LoVo (cell line): Measurements from ENCODE around the gene COL5A2.

Experiments used
- DNase-seq: peaks from one replicate; pipeline ENCODE4 v3.0.0-alpha.2; 2016; ENCODE audit warnings: low spot score

COL5A2 gene

DNA sequence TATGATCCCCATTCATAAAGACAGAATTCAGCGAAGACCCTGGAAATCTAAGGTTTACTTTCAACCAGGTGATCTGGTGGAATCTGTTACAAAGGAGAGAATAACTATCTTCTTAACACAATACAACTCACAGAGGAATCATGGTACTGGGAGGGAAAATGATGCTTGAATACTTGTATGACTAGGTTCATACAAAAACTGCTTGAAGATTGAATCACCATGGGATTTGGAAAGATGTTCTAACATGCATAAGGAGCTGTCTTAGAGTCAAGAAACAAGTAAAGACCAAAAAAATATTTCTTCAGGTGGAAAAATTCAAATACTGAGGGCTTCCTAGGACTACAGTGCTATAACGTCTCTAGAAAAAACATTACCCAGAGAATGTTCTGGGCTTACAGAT, 32.2 kb downstream of the COL5A2 start:
- DNase-seq: no peak

DNA sequence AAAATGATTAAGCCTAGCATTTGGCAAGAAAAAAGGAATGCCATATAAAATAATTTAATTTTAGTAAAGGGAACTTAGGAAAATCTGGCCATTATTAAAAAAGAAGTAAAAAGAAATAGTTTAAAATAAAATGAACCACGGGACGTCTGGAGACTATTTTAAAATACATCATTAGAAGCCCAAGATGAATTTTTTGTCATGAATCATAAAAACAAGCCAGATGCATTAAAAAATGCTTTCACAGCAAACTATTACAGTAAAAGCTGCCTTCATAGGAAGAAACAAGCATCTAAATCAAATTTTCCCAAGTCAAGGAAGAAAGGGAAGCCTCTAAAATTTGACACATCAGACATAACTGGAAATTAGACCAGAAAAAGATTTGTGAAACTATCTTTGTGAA, 33.0 kb downstream of the COL5A2 start:
- DNase-seq: no peak

DNA sequence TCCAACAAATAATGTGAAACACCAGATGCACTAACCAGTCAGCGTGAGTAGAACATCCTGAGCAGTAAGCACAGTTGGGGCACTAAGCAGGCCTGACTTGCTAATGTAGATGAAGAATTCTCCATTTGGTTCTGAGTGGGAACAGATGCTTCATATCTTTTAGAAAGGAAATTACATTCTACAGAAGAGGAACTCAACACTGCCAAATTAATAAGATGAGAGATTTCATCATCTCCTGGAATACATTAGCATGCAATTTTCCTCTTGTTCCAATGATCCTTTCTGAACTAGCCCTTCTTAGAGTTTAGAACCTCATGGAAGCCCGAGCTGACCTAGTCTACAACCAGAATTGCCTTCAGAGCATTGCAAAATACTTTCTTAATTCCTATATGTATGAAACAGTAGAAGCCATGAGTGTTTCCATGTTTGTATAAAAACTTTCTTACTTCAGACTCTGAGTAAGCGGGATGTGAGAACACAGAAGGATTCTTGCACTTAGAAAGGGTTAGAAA, 34.8 kb downstream of the COL5A2 start:
- DNase-seq: no peak

DNA sequence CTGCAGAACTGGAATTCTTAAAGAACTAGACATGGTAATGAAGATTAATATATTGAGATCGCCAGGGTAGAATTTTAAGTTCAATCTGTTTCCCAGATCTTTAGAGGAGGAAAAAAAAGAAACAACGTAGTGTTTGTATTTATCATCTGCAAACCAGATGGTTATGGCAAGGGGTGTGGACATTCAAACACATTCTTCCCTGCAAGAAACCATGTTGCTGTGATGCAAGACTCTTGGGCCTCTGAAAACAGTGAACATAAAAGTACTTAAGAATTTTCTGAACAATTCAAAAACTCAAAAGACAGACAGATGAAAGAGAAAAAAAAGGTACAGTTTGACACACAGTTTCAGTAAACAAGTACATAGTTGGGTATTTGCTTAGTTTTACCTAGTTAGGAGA, 35.6 kb downstream of the COL5A2 start:
- no peak for DNase-seq

DNA sequence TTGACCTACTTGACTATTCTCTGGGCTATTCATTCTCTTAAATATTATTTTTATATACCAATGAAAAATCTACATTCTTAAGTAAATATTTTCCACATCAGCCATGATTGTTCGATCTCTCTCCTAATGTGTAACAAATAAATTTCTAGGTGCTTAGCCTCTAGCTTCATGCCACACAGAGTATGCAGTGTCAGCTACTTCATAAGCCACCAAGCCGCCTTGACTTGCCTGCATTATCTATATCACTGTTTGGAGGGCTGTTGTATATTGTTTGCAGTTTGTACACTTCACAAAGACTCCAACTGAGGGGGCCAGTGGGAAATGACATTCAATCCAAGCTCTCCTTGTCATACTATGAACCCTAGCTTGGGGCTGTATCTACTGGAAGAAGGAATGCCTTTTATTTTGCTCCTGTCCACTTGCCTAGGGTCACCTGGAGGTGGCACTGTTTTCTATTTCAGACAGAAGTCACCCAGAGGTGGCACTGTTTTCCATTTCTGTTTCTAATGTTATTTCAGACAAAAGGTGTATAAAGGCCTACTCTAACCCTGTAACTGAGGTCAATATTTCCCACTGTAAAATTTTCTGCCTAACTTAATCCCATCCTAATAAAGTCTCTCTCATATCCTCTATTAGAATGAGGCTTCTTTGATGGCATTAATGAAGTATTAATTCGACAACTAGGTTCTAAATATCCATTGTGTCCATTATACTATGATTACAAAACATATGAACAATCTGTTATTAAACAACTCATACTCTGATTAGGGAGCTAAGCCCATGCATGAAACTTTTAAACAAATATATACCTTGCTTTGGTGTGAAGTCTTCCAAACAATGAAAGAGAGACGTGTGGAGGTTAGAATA, 36.4 kb downstream of the COL5A2 start:
- DNase-seq: peak; percentile 70

DNA sequence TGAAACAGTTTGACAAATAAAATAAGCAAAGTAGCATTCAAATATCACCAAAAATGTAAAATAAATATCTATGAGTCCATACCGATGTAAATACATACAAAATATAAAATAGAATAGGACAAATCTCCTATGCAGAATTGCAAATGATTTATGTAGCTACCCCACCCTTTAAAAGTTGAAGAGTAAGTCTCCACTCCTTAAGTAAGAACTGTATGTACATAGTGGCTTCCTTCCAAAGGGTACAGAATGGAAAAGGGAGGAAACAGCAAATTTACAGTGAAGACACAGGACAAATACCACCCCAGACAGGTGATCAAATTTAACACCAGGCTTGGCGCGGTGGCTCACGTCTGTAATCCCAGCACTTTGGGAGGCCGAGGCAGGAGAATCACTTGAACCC, 40.8 kb downstream of the COL5A2 start:
- no peak for DNase-seq

DNA sequence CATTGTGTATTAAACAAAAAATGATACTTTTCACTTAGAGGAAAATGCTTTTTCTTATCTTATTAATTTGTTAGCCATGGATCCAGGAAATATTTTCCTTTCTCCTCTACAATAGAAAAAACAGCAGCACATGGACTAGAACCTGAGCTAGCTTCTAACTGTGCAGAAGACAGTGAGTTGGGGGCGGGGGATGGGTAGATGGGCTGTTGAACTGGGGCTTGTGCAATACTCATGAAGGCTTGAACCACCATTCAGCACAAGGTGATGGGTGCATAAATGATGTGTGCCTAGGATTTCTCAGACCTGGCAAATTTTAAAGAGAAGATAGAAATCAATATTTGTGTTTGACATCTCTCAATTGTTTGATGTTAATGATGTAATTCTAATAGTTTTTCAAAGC, 42.0 kb downstream of the COL5A2 start:
- no peak for DNase-seq

DNA sequence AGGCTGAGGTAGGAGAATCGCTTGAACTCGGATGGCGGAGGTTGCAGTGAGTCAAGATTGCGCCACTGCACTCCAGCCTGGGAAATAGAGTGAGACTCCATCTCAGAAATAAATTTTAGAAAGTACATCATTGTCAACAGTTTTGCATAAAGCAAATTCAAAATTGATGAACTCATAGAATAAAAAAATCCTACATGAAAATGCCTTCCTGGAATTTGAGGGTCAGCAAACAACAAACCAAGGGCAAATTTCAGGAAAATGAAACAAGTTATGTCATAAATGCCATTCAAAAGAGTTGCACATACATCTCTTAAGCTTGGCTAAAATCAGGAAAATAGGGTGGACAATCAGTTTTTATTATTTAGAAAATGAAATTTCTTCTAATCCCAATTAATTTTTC, 45.1 kb downstream of the COL5A2 start:
- DNase-seq: no peak

DNA sequence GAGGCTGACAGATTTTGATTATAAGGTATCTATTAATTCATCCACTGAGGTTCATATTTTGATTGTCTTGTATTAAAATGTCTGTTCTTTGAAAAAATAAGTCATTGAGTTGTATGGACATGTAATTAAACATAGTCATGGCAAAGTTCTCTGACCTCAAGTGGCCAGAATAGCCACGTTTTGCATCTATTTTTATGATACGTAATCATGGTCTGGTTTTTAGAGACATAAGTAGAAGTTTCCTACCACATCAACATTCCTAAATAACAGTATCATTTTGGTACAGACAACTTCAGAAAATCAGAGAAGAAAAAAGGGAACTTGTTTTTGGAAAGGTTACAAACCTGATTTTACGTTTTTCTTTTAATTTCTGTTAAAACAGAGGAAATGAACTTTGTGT, 47.6 kb downstream of the COL5A2 start:
- DNase-seq: no peak

DNA sequence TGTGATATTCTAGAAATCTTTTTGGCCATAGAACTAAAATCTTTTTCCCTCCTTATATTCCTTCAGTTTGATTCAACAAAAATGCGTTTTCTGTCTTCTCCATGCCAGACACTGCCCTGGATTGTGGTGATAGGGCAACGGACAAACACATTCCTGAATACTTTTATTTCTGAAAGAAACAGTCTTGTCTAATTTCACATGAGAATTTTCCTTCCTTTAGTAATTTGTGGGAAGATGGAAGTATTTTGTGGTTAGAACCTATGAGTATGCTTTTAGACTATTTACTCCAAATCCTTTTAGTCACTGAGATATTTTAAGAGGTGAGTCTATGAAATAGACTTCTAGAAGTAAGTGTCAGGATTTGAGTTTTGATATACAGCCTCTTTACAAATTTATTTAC, 49.6 kb downstream of the COL5A2 start:
- DNase-seq: no peak

DNA sequence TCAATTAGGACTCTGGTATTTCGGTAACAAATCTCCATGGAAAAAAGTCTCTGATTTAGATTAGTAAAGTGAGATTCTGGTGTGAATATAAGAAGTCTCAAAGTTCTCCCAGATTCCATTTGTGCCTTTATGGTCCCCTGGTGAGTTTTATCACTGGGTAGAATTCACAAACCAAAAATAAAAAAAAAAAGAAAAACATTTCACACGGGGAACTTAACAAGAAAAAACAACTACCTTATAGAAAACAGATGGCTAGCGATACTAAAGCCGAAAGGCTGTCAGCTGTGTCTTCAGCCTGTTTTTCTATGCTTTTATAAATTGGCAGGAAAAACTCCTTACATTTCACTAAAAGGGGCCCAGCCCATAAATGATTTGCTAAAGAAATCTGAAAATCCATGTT, 50.6 kb downstream of the COL5A2 start:
- no peak for DNase-seq

DNA sequence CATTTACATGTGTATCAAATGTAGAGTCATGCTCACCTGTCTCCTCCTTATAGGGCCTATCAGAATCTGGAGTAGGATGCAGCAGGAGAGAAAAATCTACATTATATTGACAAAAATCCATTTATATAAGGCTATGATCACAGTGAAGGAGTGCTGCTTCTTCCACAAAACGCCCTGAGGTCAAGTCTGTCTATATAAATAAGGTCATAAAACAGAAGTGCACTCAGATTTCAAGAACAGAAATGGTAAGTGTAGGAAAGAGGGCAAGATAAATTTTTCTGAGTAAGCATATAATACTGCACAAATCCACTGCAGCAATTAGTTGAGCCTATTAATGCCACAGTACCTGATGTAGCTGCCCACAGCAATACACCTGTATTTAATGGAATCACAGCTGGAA, 51.8 kb downstream of the COL5A2 start:
- no peak for DNase-seq

DNA sequence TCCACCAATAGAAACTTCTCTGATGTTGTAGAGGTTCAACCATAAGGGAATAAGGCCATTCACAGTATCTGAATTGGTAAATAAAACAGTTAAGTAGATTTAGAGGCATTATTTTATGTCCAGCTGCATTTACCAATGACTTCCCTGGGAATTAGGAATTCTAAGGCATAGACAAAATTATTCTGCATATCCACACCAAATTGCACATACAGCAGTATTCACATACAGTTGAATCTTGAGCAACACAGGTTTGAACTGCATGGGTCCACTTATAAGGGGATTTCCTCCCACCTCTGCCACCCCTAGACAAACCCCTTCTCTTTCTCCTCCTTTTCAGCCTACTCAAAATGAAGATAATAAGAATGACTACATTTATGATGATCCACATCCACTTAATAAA, 54.4 kb downstream of the COL5A2 start:
- no peak for DNase-seq

DNA sequence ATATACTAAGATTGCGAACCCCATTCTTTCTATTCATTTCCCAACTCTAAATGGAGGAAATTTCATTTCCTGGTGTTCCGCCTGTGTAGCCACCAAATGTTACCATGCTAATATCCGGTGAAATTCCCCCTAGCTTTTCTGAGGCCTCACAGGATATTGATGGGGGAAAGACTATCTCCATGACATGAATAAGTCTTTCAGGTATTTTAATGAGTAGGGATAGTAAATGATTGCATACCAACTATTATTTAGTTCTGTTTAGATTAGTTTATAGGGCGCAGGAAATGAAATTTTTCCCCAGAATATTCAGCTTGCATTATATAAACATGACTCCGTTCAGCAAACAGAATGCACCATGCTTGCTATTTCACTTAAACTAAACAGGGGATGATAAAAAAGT, 55.4 kb downstream of the COL5A2 start:
- no peak for DNase-seq

DNA sequence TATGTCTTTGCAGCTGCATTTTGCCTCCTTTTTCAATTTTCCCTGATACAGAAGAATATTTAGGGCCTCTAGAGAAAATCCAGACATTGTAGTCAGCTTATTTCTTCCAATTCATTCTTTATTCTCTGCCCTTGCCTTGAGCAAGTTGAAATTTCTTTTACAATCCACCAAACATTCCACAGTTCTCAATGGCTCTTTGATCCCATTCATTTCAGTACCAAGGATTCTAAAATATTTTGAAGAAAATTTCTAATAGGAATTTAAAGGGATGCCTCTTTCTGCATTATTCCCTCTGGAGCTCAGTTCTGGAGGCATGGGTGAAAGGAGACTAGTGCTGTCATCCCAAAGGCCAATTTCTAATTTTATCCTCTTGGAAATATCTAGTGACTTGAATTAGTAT, 61.2 kb downstream of the COL5A2 start:
- no peak for DNase-seq

DNA sequence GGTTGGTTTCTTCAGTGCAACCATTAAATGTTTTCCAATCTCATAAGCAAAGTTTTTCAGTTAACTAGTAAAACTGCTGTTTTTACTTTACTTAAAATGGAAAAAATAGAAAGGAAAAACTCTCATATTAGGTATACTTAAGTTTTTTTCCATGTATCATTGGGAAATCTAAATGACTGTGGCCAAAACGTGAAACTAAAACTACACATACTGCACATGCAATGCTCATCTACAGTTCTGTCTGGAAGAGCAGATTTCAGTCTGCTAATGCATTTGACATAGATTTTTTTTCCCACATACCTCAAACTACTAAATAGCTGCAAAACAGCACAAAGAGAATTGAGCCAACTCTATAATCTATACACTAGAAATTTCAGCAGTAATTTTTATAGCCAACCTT, 62.6 kb downstream of the COL5A2 start:
- no peak for DNase-seq

DNA sequence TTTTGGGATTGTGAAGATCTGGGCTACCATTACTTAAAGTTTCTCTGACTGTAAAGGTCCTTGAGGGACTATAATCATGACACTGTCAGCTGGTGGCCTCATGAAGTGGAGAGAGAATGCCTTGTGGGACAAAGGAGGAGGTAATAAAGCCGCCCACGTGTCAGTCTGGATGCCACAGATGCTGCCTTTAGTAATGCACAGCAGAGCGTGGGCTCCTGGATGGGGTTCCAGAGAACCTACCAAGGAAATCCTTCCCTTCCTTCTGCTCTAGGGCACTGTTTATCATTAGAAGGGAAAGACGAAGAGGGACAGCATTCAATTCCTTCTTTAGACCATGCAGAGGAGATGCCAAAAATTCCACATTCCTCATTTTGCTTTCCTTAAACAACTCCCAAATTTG, 63.5 kb downstream of the COL5A2 start:
- DNase-seq: no peak

DNA sequence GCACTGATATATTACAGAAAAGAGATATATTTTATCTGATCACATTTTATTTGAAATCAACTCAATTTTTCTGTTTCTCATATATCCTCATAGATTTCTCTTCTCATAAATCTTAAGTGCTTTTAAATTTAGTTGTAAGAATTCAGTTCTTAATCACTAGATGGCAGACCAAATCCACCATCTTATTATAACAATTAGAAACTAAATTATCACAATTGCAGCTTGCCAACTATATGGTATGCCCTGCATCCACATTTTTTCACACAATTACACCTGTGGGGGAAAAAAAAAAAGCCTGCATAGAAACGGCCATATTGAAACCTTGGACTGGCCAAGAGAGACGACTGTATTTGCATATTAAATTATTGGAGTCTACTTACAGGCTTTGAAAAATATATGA, 64.4 kb downstream of the COL5A2 start:
- no peak for DNase-seq

DNA sequence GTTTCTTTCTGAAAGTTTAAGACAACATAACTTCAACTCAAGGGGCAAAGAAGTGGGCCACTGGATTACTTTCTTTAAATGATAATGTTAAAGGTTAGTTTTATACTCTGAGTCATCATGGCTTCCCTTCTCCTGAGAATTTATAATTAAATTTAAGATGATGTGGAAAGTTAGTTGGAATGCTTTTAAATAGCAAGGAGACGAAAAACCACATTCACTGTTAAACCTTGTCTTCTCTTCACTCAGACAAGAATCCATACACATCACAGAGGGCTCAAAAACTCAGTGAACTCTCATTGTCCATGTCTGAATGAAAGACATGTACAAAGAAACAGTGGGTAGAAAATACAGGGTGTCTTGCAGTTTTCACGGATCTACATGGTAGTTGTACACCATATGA, 65.6 kb downstream of the COL5A2 start:
- no peak for DNase-seq

DNA sequence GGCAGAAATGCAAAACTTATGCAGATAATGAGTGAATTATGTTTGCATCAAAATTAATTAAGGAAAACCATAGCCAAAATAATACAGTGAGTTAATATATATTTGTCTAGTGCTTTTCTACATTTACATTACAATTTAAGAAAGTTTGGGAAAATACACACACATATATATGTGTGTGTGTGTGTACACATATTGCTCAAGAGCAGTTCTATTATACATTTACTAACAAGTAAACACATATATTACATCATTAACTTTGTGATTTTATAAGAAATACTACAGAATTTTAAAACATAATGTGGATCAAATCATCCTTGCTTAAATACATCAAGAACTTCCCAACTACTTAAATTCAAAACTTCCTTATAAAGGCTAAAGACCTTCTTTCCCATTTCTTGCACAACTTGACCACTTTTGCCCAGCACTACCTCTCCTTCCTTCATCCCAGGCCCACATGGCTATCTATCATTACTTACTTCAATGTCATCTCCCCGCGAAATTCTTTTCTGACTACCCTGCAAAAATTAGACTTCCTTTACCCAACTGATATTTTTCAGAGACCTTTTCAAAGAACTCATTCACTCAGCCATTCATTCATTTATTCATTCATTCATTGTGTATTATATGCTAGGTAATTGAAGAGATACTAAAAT, 68.4 kb downstream of the COL5A2 start:
- DNase-seq: no peak

DNA sequence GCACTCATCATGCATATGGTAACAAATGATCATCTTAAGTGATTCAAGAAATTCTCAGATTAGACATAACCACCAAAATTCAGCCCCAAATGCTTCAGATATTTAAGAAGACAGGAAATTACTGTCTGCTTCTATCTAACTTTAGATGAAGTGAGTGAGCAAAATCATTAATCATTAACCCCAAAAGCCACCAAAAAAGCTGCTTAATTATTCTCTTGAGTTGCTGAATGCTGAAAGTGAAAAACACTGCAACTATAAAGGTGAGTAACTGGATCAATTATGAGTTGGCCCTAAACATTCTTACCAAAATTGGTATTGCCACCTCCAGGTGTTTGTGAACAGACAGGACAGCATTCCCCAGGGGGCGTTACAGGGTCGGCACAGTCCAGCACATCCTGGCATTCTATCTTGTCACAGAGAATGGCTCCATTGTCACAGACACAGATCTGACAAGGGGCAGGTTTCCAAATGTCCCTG, 69.6 kb downstream of the COL5A2 start:
- no peak for DNase-seq

DNA sequence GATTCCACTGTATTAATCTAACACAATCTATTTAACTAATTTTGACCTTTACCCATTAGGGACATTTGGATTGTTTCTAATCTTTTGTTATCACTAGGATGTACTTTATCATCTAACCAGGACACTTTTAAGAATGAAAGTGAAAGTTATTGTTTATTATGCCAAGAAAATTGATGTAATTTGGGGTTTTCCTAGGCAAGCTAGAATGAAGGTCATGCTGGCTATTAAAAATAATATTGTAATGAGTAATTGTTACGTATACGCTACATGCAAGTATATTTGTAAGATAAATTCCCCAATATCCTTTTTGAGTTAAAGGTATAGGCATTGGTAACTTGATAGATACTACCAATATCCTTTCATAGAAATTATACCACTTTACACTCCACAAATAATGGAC, 74.6 kb downstream of the COL5A2 start:
- DNase-seq: no peak

DNA sequence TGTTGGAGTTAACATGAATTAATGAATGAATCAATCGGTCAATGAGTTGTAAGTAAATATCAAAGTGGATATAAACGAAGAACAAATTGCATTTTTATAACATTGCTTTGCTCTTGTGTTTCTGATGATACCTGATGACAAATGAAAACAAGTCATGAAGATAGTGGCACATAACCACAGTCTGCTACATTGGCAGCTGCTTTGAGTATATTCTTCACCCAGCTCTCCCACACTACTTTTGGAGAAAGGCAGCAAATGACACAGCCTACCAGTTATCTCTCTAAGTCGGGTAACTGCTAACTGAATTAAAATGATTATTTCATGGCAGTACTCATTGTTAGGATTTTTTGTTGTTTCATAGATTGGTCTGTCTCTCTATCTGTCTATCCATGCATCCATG, 76.8 kb downstream of the COL5A2 start:
- no peak for DNase-seq

DNA sequence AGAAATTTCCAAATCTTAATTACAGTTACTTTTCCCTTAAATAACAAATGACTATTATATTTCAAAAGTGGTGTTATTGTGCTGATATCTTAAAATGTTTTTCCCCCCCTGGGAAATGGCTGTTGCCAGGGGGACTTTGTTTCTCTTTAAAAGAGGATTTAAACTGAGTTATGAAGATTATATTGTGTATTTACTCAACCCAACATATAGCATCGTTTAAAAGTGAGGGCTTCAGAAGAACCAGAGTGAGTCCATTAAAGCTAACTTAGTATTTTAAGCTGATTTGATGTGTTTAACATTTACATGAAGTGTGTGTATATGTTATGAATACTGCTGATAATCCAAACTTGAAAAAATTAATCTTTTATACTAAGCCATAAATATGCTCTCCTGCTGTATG, 81.6 kb downstream of the COL5A2 start:
- DNase-seq: no peak
